Measurements from ENCODE around the gene PDE4D.

PDE4D gene

DNA sequence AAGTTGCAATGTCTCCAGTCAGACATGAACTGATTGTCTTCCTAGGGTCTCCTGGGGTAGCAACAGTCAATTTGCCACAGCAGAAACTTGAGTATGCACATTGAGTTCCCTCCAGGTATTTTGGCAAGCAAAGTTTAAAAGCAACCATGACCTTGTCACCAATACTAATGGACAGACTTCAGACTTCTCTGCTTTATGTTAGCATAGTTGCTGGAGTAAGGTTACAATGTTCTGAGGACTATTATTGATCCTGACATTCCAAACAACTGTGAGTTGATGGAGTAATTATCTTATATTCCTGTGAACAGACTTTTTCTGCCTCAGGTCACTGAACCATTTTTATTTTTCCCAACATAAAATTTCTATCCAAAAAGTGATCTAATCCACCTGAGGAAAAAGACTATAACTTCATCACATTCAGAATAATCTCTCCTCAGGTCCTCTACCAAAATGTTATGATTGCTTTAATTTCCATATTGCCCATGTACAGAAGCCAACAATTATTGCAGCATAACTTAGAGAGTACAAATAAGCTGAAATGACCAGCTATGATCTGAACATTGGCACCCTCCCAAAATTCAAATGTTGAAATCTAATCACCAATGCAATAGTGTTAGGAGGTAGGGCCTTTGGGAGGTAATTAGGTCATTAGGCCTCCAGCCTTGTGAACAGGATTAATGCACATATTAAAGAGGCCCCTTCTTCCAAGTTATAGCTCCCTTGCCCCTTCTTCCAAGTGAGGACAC, 228.3 kb downstream of the PDE4D start:
- TF ChIP-seq POLR2AphosphoS5 (IDR thresholded peaks at IDR 0.05; ENCODE audit: low read depth, low read length) = no peak
- TF ChIP-seq, protein P1, sequence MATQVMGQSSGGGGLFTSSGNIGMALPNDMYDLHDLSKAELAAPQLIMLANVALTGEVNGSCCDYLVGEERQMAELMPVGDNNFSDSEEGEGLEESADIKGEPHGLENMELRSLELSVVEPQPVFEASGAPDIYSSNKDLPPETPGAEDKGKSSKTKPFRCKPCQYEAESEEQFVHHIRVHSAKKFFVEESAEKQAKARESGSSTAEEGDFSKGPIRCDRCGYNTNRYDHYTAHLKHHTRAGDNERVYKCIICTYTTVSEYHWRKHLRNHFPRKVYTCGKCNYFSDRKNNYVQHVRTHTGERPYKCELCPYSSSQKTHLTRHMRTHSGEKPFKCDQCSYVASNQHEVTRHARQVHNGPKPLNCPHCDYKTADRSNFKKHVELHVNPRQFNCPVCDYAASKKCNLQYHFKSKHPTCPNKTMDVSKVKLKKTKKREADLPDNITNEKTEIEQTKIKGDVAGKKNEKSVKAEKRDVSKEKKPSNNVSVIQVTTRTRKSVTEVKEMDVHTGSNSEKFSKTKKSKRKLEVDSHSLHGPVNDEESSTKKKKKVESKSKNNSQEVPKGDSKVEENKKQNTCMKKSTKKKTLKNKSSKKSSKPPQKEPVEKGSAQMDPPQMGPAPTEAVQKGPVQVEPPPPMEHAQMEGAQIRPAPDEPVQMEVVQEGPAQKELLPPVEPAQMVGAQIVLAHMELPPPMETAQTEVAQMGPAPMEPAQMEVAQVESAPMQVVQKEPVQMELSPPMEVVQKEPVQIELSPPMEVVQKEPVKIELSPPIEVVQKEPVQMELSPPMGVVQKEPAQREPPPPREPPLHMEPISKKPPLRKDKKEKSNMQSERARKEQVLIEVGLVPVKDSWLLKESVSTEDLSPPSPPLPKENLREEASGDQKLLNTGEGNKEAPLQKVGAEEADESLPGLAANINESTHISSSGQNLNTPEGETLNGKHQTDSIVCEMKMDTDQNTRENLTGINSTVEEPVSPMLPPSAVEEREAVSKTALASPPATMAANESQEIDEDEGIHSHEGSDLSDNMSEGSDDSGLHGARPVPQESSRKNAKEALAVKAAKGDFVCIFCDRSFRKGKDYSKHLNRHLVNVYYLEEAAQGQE (IDR thresholded peaks at IDR 0.05; ENCODE audit: insufficient read depth in 1 of 2, low read depth in 2 of 2, low read length in 2 of 2) = no peak
- no peak for TF ChIP-seq TAF1 (IDR thresholded peaks at IDR 0.05; ENCODE audit: borderline replicate concordance, insufficient read depth, low read length)
- TF ChIP-seq FOXP2 (optimal IDR thresholded peaks at IDR 0.05; ENCODE audit: borderline replicate concordance, extremely low read depth, extremely low read length, insufficient read depth) = no peak
- TF ChIP-seq SIN3A (IDR thresholded peaks at IDR 0.05; ENCODE audit: borderline replicate concordance, insufficient read depth, low read length) = no peak

DNA sequence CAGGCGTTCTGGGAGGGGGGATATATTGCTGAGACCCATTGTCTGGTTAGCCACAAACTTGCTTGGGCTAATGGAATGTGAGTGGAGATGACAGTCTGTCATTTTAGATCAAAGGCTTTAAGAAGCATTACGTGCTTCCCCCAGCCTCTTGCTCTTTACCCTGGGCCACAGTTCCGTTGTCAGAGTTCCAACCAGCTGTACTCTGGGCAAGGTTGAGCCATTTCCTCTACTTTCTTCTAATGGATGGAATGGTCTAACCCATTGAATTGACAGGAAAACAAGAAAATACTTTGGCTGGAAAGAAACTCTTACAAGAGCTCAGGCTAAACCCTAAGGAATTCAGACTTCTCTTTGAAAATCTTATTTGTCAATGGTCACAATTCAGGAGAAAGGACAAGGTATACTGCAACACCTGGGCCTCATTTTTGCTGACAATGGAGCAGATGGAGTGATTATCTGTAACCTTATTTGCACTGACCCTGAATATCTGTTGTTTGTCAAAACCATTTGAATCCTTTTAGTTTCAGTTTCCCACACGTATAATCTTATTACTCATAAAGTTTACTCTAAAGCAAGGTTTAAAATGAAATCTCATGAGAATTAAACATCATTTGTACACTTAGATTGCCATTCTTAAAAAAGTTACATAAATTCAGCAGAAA, 231.4 kb downstream of the PDE4D start:
- TF ChIP-seq TAF1 (IDR thresholded peaks at IDR 0.05; ENCODE audit: borderline replicate concordance, insufficient read depth, low read length) = peak; percentile 11; the same call in 1 of the 2 replicates
- TF ChIP-seq POLR2AphosphoS5 (IDR thresholded peaks at IDR 0.05; ENCODE audit: low read depth, low read length) = no peak
- no peak for TF ChIP-seq FOXP2 (optimal IDR thresholded peaks at IDR 0.05; ENCODE audit: borderline replicate concordance, extremely low read depth, extremely low read length, insufficient read depth)

DNA sequence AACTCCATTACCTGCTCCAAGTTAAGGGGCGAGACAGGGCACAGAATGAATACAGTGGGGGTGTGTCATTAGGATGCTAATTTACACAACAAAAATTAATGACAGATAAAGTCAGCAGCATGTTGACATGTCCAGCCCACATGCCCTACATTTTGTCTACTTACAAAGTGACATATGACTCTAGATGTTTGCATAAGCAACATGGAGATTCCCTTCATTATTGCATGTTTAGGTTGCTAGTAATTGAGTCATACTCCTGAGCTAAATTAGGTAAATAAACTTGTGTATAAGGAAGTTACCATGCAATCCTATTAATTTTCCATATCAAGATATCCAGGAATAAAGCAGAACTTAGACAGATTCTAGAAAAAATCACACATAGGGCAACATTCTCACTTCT, 232.2 kb downstream of the PDE4D start:
- TF ChIP-seq TAF1 (IDR thresholded peaks at IDR 0.05; ENCODE audit: borderline replicate concordance, insufficient read depth, low read length) = no peak
- no peak for TF ChIP-seq SIN3A (IDR thresholded peaks at IDR 0.05; ENCODE audit: borderline replicate concordance, insufficient read depth, low read length)
- TF ChIP-seq, protein P1 (IDR thresholded peaks at IDR 0.05; ENCODE audit: insufficient read depth in 1 of 2, low read depth in 2 of 2, low read length in 2 of 2) = no peak
- no peak for TF ChIP-seq POLR2AphosphoS5 (IDR thresholded peaks at IDR 0.05; ENCODE audit: low read depth, low read length)
- no peak for TF ChIP-seq FOXP2 (optimal IDR thresholded peaks at IDR 0.05; ENCODE audit: borderline replicate concordance, extremely low read depth, extremely low read length, insufficient read depth)

DNA sequence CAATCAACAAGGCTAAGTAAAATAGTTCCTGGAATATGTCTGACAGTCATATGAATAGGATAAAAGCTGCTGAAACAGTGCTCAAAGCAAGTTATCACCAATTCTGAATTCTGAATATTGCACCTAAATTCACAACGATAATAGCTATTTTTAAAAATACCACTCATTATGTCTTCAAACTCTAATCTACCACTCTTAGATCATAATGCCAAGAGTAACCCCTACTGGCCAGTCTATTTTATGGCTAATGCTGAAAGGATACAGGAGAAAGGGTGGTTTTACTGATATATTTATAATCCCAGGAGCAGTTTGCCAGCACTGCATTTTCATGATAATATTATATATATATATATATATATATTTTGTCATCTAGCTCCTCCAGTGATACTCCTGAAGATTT, 232.8 kb downstream of the PDE4D start:
- TF ChIP-seq TAF1 (IDR thresholded peaks at IDR 0.05; ENCODE audit: borderline replicate concordance, insufficient read depth, low read length) (no peak), FOXP2 (optimal IDR thresholded peaks at IDR 0.05; ENCODE audit: borderline replicate concordance, extremely low read depth, extremely low read length, insufficient read depth) (no peak), SIN3A (IDR thresholded peaks at IDR 0.05; ENCODE audit: borderline replicate concordance, insufficient read depth, low read length) (no peak)
- TF ChIP-seq, protein P1 (IDR thresholded peaks at IDR 0.05; ENCODE audit: insufficient read depth in 1 of 2, low read depth in 2 of 2, low read length in 2 of 2) = no peak

DNA sequence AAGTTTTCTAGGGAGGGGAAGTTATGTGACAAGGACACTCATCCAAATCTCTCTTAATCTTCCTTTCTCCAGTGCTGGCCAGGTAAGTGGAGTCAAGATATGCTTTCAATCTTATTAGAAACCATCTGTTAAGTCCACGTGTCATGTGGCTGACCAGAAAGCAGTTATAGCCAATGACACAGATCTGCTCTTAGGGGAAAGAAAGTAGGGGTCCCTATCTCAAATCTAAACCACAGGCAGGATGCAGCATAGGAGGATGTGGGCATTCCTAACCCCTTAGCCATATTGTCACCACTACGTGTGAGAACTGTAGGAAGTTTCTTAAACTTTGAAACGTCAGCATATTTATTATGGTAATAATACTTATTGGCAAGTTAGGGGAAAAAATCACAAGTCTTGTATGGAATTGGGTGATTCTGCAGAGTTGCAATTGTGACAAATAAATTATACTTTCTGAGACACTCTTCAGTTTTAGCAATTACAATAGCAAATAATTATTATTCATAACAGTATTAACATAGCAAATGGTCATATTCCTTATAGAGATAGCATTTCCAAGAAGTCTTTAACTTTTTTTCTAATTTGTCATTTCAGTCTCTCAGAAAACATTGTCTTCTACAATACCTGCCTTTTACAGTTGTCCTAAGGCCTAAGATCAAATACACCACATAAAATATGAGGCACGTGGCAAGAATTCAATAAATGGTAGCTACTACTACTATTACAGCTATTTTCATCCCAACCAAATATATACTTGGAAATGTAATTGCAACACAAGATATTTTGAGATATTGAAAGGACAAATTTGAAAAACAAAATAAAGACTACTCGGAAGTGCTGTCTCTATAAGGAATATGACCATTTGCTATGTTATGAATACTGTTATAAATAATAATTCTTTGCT, 236.9 kb downstream of the PDE4D start:
- TF ChIP-seq FOXP2 (optimal IDR thresholded peaks at IDR 0.05; ENCODE audit: borderline replicate concordance, extremely low read depth, extremely low read length, insufficient read depth) (no peak), TAF1 (IDR thresholded peaks at IDR 0.05; ENCODE audit: borderline replicate concordance, insufficient read depth, low read length) (no peak), POLR2AphosphoS5 (IDR thresholded peaks at IDR 0.05; ENCODE audit: low read depth, low read length) (no peak), SIN3A (IDR thresholded peaks at IDR 0.05; ENCODE audit: borderline replicate concordance, insufficient read depth, low read length) (no peak)
- TF ChIP-seq, protein P1 (IDR thresholded peaks at IDR 0.05; ENCODE audit: insufficient read depth in 1 of 2, low read depth in 2 of 2, low read length in 2 of 2) = no peak
